Glutamatergic neuron (in vitro differentiated cells): ENCODE measurements around the gene DPY19L3. TPM values are rescaled to one million over a fixed set of nuclear protein-coding genes. Genes with fewer than 3 reads are reported as not detected.
"Not testable (repeated sequence)": the region's sequence is repeated elsewhere in the genome, so short reads cannot be mapped to it uniquely, and the experiment has no call there.

Source experiments
- DNase-seq: peaks from one replicate; pipeline ENCODE4 v3.0.0; 2022
- H3K27ac Mint-ChIP-seq: one replicate; pipeline ENCODE4 v1.8.0; 2020; ENCODE audit warnings: mild to moderate bottlenecking, mixed read lengths, inconsistent platforms; ENCODE audit not compliant: unreplicated experiment
- H3K27me3 Mint-ChIP-seq: one replicate; pipeline ENCODE4 v1.8.0; 2020; ENCODE audit warnings: mild to moderate bottlenecking, moderate library complexity, mixed read lengths, inconsistent platforms; ENCODE audit not compliant: unreplicated experiment
- H3K36me3 Mint-ChIP-seq: one replicate; pipeline ENCODE4 v1.8.0; 2020; ENCODE audit warnings: mild to moderate bottlenecking, mixed read lengths, inconsistent platforms; ENCODE audit not compliant: unreplicated experiment
- H3K4me1 Mint-ChIP-seq: one replicate; pipeline ENCODE4 v1.8.0; 2020; ENCODE audit warnings: mild to moderate bottlenecking, low read depth, mixed read lengths, inconsistent platforms; ENCODE audit not compliant: unreplicated experiment
- H3K4me3 Mint-ChIP-seq: one replicate; pipeline ENCODE4 v1.8.0; 2020; ENCODE audit warnings: mild to moderate bottlenecking, mixed read lengths, inconsistent platforms; ENCODE audit not compliant: unreplicated experiment
- H3K9me3 Mint-ChIP-seq: one replicate; pipeline ENCODE4 v1.8.0; 2020; ENCODE audit warnings: mild to moderate bottlenecking, moderate library complexity, mixed read lengths, inconsistent platforms; ENCODE audit not compliant: unreplicated experiment
- total RNA-seq: library from RNA; stranded (reverse); fragmentation: NEBNext Ultra II Directional; extraction: Animal tissue kit (Norgen Biotek cat#: 25700); gene quantifications from one replicate; pipeline ENCODE4 v1.2.1, GENCODE V29; 2021; ENCODE audit not compliant: unreplicated experiment
- TF ChIP-seq, protein P1 (sequence below): fragments of 200-600 bp; sonication (generic); IDR thresholded peaks from one replicate; pipeline ENCODE4 v1.5.0; 2021; ENCODE audit not compliant: partially characterized antibody, unreplicated experiment

Gene DPY19L3
- total RNA-seq, 1 donor from 2014 or later: 51.1 TPM

GRCh38 chr19:32377088-32377487 is 28.5 kb upstream of the DPY19L3 start:
- DNase-seq: peak; percentile 41
- TF ChIP-seq, protein P1, sequence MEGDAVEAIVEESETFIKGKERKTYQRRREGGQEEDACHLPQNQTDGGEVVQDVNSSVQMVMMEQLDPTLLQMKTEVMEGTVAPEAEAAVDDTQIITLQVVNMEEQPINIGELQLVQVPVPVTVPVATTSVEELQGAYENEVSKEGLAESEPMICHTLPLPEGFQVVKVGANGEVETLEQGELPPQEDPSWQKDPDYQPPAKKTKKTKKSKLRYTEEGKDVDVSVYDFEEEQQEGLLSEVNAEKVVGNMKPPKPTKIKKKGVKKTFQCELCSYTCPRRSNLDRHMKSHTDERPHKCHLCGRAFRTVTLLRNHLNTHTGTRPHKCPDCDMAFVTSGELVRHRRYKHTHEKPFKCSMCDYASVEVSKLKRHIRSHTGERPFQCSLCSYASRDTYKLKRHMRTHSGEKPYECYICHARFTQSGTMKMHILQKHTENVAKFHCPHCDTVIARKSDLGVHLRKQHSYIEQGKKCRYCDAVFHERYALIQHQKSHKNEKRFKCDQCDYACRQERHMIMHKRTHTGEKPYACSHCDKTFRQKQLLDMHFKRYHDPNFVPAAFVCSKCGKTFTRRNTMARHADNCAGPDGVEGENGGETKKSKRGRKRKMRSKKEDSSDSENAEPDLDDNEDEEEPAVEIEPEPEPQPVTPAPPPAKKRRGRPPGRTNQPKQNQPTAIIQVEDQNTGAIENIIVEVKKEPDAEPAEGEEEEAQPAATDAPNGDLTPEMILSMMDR: peak; percentile 47

GRCh38 chr19:32380269-32380668 is 25.3 kb upstream of the DPY19L3 start:
- TF ChIP-seq, protein P1: no peak
- H3K27ac Mint-ChIP-seq: no peak overlapping the region
- H3K27me3 Mint-ChIP-seq: no peaks in the 10 kb centered on the region
- H3K4me3 Mint-ChIP-seq: no peak overlapping the region
- H3K4me1 Mint-ChIP-seq: no peaks in the 10 kb centered on the region
- no peaks in the 10 kb centered on the region for H3K9me3 Mint-ChIP-seq
- peaks cover 7% of the 10 kb centered on the region for H3K36me3 Mint-ChIP-seq
- DNase-seq: no peak

More at GRCh38 chr19:32377088-32377487, 28.5 kb upstream of the DPY19L3 start:
- H3K9me3 Mint-ChIP-seq, H3K27me3 Mint-ChIP-seq, H3K4me1 Mint-ChIP-seq, H3K27ac Mint-ChIP-seq, H3K4me3 Mint-ChIP-seq: not testable (repeated sequence)
- peaks cover 11% of the 10 kb centered on the region for H3K36me3 Mint-ChIP-seq

DNA sequence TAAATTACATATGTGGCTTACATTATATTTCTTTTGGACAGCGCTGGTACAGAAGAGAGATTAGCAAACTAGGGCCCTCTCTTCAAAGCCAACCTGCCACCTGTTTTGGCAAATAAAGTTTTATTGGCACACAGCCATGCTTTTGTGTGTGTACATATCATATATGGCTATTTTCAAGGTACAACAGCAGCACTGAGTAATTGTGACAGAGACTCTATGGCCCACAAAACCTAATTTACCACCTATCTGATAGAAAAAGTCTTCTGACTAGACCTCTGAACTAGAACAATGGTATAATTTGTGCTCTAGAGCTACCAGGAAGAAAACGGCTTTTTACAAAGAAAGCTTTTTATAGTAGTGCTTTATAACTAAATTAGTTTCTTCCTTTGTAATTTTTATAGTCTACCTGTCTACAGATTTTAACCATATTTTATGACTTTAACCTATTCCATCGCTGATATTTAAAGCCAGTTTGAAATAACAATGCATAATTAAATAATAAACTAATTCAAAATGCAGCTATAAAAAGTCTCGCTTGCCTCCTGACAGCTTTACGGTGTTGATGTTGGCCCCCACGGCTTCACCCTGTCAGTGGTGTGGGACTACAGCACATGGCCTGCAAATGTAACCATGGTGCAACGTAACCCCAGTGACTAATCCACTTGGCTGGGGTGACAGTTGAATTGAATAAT is 17.7 kb upstream of the DPY19L3 start:
- TF ChIP-seq, protein P1: no peak
- Mint-ChIP-seq H3K27me3 (peaks cover 2% of the 10 kb centered on the region), H3K9me3 (no peaks in the 10 kb centered on the region), H3K27ac (no peak overlapping the region), H3K4me3 (no peak overlapping the region), H3K36me3 (no peaks in the 10 kb centered on the region), H3K4me1 (no peaks in the 10 kb centered on the region)
- DNase-seq: no peak

- no peak for DNase-seq
- H3K27ac Mint-ChIP-seq: no peak overlapping the region
- no peak overlapping the region for H3K4me3 Mint-ChIP-seq
- no peaks in the 10 kb centered on the region for H3K36me3 Mint-ChIP-seq
- H3K9me3 Mint-ChIP-seq: no peaks in the 10 kb centered on the region
- H3K27me3 Mint-ChIP-seq: peaks cover 2% of the 10 kb centered on the region
- TF ChIP-seq, protein P1: no peak
- H3K4me1 Mint-ChIP-seq: no peaks in the 10 kb centered on the region
These were observed 17.1 kb upstream of the DPY19L3 start for GRCh38 chr19:32388393-32388855.

DNA sequence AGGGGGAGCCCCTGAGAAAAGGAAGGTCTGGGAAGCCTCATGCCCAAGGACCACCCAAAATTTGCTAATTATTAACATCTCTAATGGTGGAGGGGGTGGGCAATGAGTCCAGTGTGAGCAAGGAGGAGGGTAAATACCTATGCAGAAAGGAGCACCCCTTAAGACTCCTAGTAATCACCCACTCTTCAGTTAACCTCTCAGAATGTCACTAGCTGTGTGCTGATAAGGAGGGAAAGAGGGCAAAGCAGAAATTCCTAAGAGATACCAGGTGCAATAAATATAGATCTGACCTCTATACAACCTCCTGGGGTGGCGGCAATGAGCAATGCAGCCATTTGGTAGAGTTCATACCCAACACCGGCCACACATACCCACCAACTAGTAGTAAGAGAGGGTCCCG is 12.7 kb upstream of the DPY19L3 start:
- Mint-ChIP-seq H3K27ac (no peak overlapping the region), H3K4me1 (no peaks in the 10 kb centered on the region), H3K36me3 (no peaks in the 10 kb centered on the region), H3K9me3 (no peaks in the 10 kb centered on the region), H3K27me3 (peaks cover 4% of the 10 kb centered on the region), H3K4me3 (no peak overlapping the region)
- DNase-seq: no peak
- TF ChIP-seq, protein P1: no peak
